Left ventricle myocardium superior (tissue), 1 donor: ENCODE data around the gene BEND5. TPM values are rescaled to one million over a fixed set of nuclear protein-coding genes. Genes with fewer than 3 reads are reported as not detected.

Experiments
- ATAC-seq: fragments of 200-7000 bp; cut with Tn5 transposase; one replicate; pipeline ENCODE4 v1.9.1; 2020; ENCODE audit warnings: mild to moderate bottlenecking, moderate library complexity
- DNase-seq: peaks from one replicate; pipeline ENCODE4 v3.0.0-alpha.2; 2020
- intact Hi-C: fragments of 100-400 bp; cut with micrococcal nuclease; formaldehyde crosslinking; loops from one replicate; pipeline ENCODE4 v1.11.0; 2022
- long read RNA-seq: library from polyadenylated mRNA; unstranded; transcript quantifications from one replicate; pipeline ENCODE4 v2.0.0, GENCODE V29; 2021
- total RNA-seq: library from RNA; stranded (reverse); fragmentation: NEBNext Ultra II Directional; extraction: Animal tissue kit (Norgen Biotek cat#: 25700); gene quantifications from one replicate; pipeline ENCODE4 v1.2.1, GENCODE V29; 2021
- donor health status: DM: no; HTN: yes; CAD: no; lungs with severe emphysema.

Gene BEND5, protein sequence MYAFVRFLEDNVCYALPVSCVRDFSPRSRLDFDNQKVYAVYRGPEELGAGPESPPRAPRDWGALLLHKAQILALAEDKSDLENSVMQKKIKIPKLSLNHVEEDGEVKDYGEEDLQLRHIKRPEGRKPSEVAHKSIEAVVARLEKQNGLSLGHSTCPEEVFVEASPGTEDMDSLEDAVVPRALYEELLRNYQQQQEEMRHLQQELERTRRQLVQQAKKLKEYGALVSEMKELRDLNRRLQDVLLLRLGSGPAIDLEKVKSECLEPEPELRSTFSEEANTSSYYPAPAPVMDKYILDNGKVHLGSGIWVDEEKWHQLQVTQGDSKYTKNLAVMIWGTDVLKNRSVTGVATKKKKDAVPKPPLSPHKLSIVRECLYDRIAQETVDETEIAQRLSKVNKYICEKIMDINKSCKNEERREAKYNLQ
- total RNA-seq, result 3.9 TPM
- long read RNA-seq, transcript BEND5-201 (6 exons, 1,716 nt), result major isoform, 5 of 8 reads
- long read RNA-seq, partial matches to known transcripts, result 0 of 8 reads
- long read RNA-seq, other reads (novel, unspliced or antisense), result 2 of 8 reads

DNA sequence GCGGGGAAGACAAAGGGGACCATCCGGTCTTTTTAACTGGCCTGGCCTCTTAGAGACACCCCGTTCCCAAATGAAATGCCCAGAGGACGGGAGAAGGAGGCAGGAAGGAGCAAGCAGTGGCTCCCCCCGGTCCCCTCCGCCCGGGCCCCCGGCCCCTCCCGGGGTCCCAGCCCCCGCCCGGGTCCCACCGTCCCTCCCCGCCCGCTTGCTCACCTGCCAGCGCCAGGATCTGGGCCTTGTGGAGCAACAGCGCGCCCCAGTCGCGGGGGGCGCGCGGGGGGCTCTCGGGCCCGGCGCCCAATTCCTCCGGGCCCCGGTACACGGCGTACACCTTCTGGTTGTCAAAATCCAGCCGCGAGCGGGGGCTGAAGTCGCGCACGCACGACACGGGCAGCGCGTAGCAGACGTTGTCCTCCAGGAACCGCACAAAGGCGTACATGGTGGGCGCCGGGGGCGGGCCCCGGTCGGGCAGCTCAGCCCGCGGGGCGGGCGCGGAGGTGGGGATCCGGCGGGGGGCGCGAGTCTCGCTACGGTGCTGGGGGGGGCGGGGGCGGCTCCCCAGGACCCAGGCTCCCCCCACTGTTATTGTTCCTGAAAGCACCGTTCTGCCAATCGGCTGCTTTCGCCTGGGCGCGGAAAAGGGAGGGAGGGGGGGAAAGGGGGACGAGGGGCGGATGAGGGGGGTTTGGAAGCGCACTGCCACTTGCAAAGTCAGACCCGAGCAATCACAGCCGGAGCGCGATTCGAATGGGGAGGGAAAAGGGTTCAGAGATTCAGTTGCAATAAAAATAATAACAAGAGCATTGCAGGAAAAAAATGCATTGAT, at the start of gene BEND5:
Gene BEND5 (minus strand): TSS at position 499 of the 826 bp plus-strand sequence. CDS start 60 bp downstream, at position 439.
- peak; percentile 64 for DNase-seq
- ATAC-seq, result peak; percentile 86
- intact Hi-C loops, result no loop called here

DNA sequence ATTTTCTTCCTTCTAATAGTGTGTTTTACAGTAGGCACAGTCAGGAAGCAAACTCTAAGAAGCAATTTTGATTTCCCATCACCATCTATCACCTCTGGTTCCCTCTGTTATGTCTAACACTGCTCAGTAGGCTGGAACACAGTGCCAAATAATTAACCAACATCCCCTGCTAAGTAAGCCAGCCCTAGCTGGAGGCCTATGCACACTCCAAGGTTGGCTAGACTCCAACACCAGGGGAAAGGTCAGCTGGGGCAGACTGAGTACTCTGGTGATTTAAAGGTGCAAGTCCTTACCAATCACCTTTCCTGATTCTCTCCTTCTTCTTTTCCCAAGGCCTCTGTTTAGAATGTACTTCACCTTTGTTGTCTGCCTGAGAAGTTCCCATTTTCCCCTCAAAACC, 46.5 kb upstream of the BEND5 start:
- intact Hi-C loops, result no loop called here
- DNase-seq, result no peak
- peak; percentile 70 for ATAC-seq

DNA sequence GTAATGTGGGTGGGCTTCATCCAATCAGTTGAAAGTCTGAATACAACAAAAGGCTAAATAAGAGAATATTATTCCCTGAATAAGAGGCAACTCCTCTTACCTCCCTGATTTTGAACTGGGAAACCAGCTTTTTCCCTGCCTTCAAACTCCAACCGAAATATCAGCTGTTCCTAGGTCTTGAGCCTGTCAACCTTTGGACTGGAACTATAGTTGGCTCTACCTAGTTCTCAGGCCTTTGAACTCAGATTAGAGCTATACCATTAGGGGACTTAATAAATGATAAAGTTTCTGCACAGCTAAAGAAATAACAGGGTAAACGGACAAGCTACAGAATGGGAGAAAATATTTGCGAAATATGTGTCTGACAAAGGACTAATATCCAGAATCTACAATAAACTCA, 43.8 kb upstream of the BEND5 start:
- intact Hi-C loops, result no loop called here

DNA sequence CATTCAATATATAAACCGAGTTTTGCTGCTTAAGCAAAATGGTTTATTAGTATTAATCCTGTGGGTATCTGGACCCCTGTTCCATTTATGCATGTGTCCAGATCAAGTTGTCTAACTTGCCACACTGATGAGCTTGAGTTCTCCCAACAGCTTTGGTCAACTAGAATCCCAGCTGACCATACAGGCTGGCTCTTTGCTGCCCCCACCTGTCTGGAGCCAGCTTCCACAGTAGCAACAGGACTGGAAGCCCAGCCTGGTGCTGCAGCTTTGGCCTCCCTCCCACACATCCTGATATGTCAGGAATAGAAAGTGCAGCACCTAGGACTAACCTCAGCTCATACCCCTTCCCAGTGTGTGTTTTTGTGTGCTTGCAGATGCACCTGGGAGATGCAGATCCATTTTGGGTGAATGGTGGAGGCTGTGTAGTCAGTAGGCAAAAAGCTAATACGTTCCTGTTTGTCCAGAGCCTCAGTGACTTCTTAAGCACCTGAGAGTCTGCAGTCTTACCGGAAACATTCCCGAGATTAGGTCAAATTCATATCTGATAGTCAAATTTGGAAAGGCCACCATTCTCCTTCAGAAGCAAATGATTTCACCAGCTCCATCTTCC, 40.9 kb upstream of the BEND5 start:
- ATAC-seq, result peak; percentile 81
- intact Hi-C loops, result loop anchor here (5.0 kb wide), 1 partner anchor 140 kb away; no protein-coding TSS in a partner anchor
- DNase-seq, result peak; percentile 67

More for the DNA sequence above, 43.8 kb upstream of the BEND5 start:
- ATAC-seq, result no peak
- DNase-seq, result no peak

DNA sequence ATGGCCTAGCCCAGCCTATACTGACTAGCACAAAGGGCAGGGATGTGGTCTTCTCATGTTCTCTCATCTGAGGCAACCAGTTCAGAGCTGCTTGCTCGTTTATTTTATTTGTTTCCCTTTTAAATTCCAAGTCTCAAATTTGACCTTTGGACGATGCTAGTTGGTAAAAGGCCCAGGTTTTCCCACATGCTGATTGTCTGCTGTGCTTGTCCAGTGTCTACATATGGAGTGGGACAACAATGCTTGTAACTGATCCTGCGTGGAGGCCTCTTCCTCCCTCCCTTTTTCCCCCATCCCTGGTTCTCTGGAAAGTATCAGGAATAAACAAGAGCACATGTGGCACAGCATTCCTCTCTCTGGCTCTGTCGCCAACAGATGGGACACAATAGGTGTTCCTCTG, 34.0 kb upstream of the BEND5 start:
- ATAC-seq (no peak), DNase-seq (no peak)
- intact Hi-C loops, result no loop called here

DNA sequence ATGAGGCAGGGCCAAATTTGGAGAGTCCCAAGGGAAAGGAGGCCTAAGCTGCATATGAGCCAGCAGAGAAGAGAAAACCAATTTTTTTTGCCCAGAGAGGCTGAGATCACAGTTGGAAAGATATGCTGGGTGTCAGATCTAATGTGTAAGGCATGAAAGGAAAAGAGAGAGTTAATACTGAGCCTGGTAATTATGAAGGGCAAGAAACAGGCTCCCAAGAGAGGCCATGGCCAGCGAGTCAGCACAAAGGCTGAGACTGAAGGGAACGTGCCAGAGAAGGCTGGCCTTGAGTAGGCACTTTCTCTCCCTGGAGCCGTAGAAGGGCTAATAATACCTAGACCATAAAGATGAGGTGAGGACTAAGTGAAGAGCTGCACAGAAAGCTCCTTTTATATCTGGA, 31.8 kb upstream of the BEND5 start:
- intact Hi-C loops, result no loop called here
- ATAC-seq, result no peak
- no peak for DNase-seq

DNA sequence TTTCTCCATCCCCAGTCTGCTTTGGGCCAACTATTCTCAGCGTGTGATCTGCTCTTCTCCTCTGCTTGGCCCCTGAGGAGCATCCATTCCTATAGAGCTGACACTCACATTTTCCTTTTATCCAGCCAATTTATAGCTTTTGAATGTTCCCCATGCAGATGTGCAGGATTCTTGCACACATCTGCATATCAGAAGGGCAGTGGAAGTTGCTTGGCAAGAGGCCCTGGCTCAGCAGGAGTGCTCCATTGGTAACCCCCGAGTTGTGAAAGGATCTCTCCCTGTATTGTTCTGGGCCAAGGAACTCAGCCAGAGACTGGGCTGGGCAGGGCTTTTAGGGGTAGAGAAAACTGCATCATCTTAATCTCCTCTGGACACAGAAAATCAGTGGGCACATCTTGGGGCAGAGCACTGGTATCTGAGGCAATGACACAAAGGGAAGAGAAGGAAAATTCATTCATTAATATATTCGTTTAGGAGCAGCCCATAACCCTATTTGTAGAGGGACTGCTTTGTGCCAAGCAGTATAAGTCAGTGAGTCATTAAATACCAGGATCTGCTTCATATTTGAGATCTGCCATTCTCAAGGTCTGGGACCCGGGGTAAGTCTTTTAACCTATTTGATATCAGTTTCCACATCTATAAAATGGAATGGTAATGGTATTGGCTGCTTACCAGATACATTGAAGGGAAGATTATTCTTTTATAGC, 31.0 kb upstream of the BEND5 start:
- no peak for DNase-seq
- ATAC-seq, result no peak
- intact Hi-C loops, result no loop called here

DNA sequence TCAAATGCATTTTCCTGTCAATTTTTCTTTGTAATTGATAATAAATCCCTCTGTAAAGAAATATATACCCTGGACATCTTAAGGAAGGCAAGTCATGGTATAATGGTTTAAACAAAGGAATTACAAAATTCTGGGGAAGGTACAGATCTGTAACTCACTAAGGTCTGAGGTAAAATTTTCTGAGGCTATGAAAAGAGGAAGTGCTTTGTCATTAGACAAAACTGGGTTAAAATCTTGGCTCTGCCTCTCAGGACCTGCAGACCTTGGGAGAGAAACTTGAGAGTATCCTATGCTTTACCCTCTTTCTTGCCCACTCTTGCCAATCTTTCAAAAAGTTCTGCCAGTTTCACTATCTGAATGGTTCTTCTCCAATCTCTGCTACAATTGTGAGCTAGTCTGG, 26.8 kb upstream of the BEND5 start:
- intact Hi-C loops, result no loop called here
- ATAC-seq (no peak), DNase-seq (no peak)

DNA sequence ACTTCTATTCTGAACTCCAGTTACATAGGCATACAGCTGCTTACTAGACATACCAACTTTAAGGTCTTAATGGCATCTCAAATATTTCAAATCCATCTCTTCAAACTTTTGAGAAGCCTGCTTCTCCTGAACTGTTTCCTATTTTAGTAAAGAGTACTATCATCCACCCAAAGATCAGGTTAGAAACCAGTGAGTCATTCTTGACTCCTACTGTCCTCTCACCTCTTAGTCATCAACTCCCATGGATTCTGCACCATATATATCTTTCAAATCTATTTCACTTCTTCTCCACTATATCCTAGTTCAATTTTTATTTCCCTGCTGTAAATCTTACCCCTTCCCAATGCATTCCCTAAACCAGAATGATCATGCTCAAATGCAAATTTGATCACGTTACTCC, 18.1 kb upstream of the BEND5 start:
- DNase-seq (no peak), ATAC-seq (no peak)
- intact Hi-C loops, result no loop called here

DNA sequence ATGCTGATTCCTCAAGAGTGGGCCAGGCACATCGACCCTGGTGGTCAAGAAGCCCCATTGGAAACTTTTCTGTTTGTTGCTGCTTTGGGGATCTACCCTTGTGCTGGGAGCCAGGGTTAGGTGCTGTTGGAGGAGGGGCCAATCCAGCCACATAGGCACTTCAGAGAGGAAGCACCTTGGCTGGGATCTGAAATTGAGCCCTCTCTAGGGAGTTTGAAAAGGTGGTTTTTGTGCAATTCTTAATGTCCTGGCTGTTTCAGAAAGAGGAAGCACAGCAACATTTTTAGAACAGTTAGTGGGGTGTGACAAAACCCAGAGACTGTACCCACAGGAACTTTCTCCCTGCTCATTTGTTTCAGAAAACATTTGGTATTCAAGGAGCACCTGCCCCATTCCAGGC, 17.2 kb upstream of the BEND5 start:
- no peak for DNase-seq
- intact Hi-C loops, result no loop called here
- ATAC-seq, result no peak

DNA sequence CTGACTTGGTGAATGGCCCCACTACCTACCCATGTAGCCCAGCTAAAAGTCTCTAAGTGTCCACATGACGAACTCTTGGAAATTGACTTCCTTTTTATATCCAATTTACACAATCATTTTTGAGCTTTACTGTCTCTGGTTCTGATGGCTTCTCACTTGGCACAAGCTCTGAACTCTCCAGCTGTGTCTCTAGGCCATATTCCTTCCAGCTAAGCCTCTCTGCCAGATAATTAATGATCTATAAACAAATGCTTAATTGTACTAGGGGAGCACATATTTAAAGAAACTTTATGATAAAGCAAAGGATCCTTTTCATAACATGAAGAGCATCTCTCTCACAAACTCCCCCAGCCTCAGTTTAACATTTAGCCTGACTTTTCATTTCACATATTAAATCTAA, 16.3 kb upstream of the BEND5 start:
- intact Hi-C loops, result no loop called here
- DNase-seq, result no peak
- ATAC-seq, result no peak

DNA sequence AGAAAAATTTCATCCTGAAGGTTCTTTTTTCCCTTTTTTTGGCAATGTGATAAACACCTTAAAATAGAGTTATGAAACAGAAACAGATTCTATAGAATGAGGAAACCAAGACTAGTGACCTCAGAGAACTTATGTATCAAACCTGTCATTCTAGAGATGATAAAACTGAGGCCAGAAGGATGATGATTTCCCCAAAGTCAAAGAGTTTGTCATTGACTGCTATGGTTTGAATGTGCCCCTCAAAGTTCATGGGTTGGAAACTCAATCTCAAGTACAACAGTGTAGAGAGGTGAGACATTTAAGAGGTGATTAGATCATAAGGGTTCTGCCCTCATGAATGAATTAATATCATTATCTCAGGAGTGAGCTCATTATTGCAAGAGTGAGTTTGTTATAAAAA, 13.7 kb upstream of the BEND5 start:
- DNase-seq (no peak), ATAC-seq (no peak)
- intact Hi-C loops, result no loop called here

DNA sequence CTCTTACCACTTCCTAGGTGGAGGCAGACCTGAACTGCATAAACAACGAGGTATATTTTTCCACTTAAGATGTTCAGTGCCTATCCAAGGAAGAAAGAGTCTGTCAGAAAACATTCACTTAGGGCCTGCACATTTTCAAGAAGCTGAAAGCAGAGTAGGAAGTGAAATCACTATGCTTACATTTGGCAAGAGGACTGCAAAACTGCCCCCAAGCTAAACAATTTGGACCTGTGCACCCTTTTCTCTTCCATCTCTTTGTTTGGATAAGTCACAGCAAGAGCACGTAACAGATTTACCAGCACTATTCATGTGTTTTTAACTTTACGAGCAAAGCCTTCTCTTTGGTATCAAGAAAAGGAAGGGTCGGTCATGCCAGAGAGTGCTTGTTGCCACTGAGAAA, 13.2 kb upstream of the BEND5 start:
- intact Hi-C loops, result no loop called here
- DNase-seq (no peak), ATAC-seq (no peak)

DNA sequence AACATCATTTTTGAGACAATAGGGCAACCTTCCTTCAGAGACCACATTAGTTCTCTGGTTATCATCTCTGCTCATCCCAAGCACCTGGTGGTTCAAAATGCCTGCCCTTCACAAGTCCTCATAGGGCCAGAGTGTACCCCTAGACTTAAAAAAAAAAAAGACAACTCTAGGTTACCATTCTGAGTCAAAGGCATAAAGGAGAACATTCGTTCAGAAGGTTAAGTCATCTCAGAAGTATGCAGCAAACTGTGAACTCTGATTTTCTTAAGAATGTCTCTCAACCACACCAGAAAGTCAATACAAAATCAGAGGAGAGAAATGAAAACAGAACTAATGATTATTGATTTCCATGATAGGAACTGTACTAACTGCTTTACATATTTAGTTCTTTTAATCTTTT, 9.2 kb upstream of the BEND5 start:
- no peak for DNase-seq
- no peak for ATAC-seq
- intact Hi-C loops, result no loop called here

DNA sequence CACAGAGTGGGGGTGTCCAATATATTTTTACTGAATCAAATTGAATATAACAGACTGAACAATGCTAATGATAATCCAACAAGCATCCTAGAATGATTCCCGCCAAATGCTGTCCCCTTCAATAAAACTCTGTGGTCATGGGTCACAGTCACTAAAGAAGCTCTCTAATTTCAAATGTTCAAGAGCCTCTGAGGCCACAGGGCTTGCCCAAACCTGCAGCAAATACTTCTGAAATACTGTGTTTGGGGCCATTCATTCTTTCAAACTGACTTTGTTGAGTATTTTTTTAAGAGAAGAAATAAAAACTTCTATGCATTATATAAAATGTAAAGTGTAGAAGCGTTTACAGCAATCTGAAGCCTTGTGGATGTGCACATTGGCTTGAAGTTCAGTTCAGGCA, 7.6 kb upstream of the BEND5 start:
- no peak for DNase-seq
- no peak for ATAC-seq
- intact Hi-C loops, result no loop called here

DNA sequence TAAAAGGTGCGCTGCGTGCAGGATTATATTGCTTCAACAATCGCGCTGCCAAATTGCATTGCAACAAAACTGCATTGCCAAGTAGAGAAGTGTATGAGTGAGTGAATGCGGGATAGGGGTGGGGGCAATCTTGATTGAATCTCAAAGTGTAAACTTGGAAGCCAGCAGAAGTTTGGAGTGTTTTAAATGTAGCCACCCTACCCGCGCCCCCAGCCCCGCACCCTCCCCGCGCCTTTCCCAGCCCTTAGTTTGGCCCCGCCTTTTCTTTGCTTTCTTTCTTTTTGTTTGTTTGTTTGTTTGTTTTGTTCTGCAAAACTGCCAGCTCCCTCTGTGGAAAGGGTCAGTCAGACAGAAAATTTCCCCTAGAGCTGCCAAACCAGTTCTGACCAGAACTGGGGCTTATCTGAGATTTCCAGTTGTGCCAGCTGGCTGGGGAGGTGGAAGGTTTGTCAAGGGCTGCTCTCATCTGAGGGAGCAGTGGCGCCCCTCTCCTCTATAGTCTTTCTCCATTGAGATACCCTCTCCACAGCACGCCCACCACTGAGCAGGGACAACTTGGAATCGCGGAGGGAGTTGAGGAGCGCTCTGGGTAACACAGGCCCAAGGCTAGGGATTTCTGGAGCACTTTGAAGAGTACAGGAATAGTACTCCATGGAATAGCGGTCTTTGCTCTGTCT, 666 bp upstream of the BEND5 start:
- intact Hi-C loops, result no loop called here
- DNase-seq, result peak; percentile 14
- peak; percentile 17 for ATAC-seq

DNA sequence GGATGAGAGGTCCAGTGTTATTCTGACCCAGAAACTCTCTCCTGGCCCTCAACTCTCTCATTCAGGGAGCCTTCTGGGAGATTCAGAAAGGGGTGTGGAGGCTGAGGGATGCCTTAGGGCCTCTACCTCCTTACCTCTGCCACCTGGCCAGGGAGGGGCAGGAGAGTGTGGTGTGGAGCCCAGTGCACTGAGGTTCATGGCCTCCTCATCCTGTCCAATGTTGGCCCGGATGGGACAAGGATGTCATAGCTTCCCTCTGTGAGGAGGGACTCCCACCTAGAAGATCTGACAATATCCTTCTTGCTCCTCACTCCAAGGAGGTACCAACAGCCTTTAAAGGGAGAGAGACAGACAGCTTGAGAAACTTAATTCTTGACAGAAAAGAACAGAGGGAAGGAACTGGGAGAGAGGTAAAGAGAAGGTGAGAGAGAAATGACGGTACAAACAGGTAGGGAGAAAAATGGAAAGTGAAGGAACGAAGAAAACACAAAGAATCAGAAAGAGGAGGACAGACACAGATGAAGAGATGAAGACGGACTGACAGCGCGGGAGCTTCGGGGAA, 779 bp downstream of the BEND5 start:
- ATAC-seq (peak; percentile 12), DNase-seq (no peak)
- intact Hi-C loops, result no loop called here

DNA sequence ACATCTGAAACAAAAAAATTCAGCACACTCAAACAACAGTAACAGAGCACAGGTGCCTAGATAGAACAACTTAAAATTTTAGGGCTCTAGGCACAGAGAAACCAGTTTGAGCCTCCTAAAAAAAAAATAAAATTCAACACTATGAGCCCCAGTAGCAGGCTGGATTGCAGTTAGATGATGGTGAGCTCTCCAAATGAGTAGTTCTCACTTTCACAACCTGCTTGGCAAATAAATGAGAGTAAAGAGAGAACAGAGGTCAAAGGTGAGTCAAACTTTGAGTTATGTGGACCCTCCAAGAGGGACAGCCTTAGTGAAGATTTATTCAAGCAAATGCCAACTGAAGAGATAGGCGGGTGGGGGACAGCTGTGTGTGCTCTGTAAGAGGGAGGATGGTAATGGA, 3.6 kb downstream of the BEND5 start:
- DNase-seq (no peak), ATAC-seq (no peak)
- intact Hi-C loops, result no loop called here
